H9 (cell line): ENCODE measurements around the gene LRRC63. TPM values are rescaled to one million over a fixed set of nuclear protein-coding genes. Genes with fewer than 3 reads are reported as not detected.

Experiments
- DNase-seq: peaks from one replicate; pipeline ENCODE4 v3.0.0-alpha.2; 2017
- H2AFZ ChIP-seq: one replicate; pipeline ENCODE4 v1.6.1; 2013; ENCODE audit warnings: mild to moderate bottlenecking, low read length, control low read depth, moderate library complexity
- H2AK5ac ChIP-seq: 2 replicates; pipeline ENCODE4 v1.6.1; 2013; ENCODE audit warnings: low read length, control low read depth, mixed read lengths; ENCODE audit not compliant: insufficient read length
- H2BK120ac ChIP-seq: one replicate; pipeline ENCODE4 v1.6.1; 2013; ENCODE audit warnings: low read depth, mild to moderate bottlenecking, low read length, control low read depth, inconsistent platforms; ENCODE audit not compliant: poor library complexity, severe bottlenecking
- H2BK12ac ChIP-seq: 2 replicates; pipeline ENCODE4 v1.6.1; 2013; ENCODE audit warnings: low read length, control low read depth, mixed read lengths, low read depth; ENCODE audit not compliant: insufficient read length
- H2BK15ac ChIP-seq: 2 replicates; pipeline ENCODE4 v1.6.1; 2013; ENCODE audit warnings: low read depth, low read length, control low read depth
- H2BK20ac ChIP-seq: one replicate; pipeline ENCODE4 v1.6.1; 2013; ENCODE audit warnings: low read depth, mild to moderate bottlenecking, low read length, control low read depth, inconsistent platforms; ENCODE audit not compliant: poor library complexity, severe bottlenecking
- H2BK5ac ChIP-seq: 2 replicates; pipeline ENCODE4 v1.6.1; 2013; ENCODE audit warnings: low read length, control low read depth, mixed read lengths; ENCODE audit not compliant: insufficient read length
- H3K14ac ChIP-seq: 2 replicates; pipeline ENCODE4 v1.6.1; 2013; ENCODE audit warnings: low read length, control low read depth; ENCODE audit not compliant: insufficient read depth
- H3K18ac ChIP-seq: 2 replicates; pipeline ENCODE4 v1.6.1; 2013; ENCODE audit warnings: low read depth, mild to moderate bottlenecking, mixed read lengths, low read length, control low read depth; ENCODE audit not compliant: insufficient read length
- H3K23ac ChIP-seq: 2 replicates; pipeline ENCODE4 v1.6.1; 2013; ENCODE audit warnings: low read length, control low read depth, mixed read lengths, low read depth; ENCODE audit not compliant: insufficient read length
- H3K23me2 ChIP-seq: 2 replicates; pipeline ENCODE4 v1.6.1; 2013; ENCODE audit warnings: low read depth, mild to moderate bottlenecking, mixed read lengths, low read length, control low read depth; ENCODE audit not compliant: insufficient read length, poor library complexity, severe bottlenecking
- H3K27ac ChIP-seq: 2 replicates; pipeline ENCODE4 v1.5.1; 2013; ENCODE audit warnings: low read length, control low read depth, mixed read lengths, low read depth; ENCODE audit not compliant: insufficient read length
- H3K27me3 ChIP-seq: 2 replicates; pipeline ENCODE4 v1.6.1; 2013; ENCODE audit warnings: low read length, control low read depth, inconsistent platforms; ENCODE audit not compliant: insufficient read depth
- H3K4ac ChIP-seq: 2 replicates; pipeline ENCODE4 v1.6.1; 2013; ENCODE audit warnings: low read depth, mild to moderate bottlenecking, control low read depth, inconsistent platforms, low read length, moderate library complexity
- H3K4me1 ChIP-seq: 2 replicates; pipeline ENCODE4 v1.6.1; 2013; ENCODE audit warnings: low read length, control low read depth, inconsistent platforms; ENCODE audit not compliant: insufficient read depth
- H3K4me2 ChIP-seq: 2 replicates; pipeline ENCODE4 v1.6.1; 2013; ENCODE audit warnings: low read length, control low read depth, mixed read lengths; ENCODE audit not compliant: insufficient read length, insufficient read depth
- H3K56ac ChIP-seq: 2 replicates; pipeline ENCODE4 v1.6.1; 2013; ENCODE audit warnings: low read depth, mild to moderate bottlenecking, mixed read lengths, low read length, control low read depth; ENCODE audit not compliant: insufficient read length
- H3K79me1 ChIP-seq: 2 replicates; pipeline ENCODE4 v1.6.1; 2013; ENCODE audit warnings: low read depth, mild to moderate bottlenecking, moderate library complexity, low read length, control low read depth, inconsistent platforms; ENCODE audit not compliant: insufficient read depth, poor library complexity, severe bottlenecking
- H3K79me2 ChIP-seq: 2 replicates; pipeline ENCODE4 v1.6.1; 2013; ENCODE audit warnings: low read length, control low read depth, inconsistent platforms; ENCODE audit not compliant: insufficient read depth
- H3K9ac ChIP-seq: 2 replicates; pipeline ENCODE4 v1.6.1; 2013; ENCODE audit warnings: low read length, control low read depth, mixed read lengths; ENCODE audit not compliant: insufficient read length; ENCODE audit errors: extremely low read depth
- H3K9me3 ChIP-seq: one replicate; pipeline ENCODE4 v1.6.1; 2013; ENCODE audit warnings: low read depth, low read length, inconsistent platforms; ENCODE audit not compliant: control insufficient read depth
- H3T11ph ChIP-seq: one replicate; pipeline ENCODE4 v1.6.1; 2013; ENCODE audit warnings: mild to moderate bottlenecking, low read length, control low read depth, inconsistent platforms
- H4K20me1 ChIP-seq: one replicate; pipeline ENCODE4 v1.6.1; 2013; ENCODE audit not compliant: control insufficient read depth, insufficient read length, insufficient read depth
- H4K5ac ChIP-seq: 2 replicates; pipeline ENCODE4 v1.6.1; 2013; ENCODE audit warnings: low read depth, mild to moderate bottlenecking, mixed read lengths, low read length, control low read depth; ENCODE audit not compliant: insufficient read length
- H4K8ac ChIP-seq: replicated peaks from 2 replicates; pipeline ENCODE4 v1.6.1; 2013; ENCODE audit warnings: low read length, control low read depth, mixed read lengths, low read depth; ENCODE audit not compliant: insufficient read length
- H4K91ac ChIP-seq: 2 replicates; pipeline ENCODE4 v1.6.1; 2013; ENCODE audit warnings: low read depth, mild to moderate bottlenecking, moderate library complexity, mixed read lengths, low read length, control low read depth; ENCODE audit not compliant: insufficient read length
- H3K27ac Mint-ChIP-seq, 3 experiments: 2 replicates in 2 of 3; 3 replicates in 1 of 3; pipeline ENCODE4 v1.8.0; 2020 to 2021; ENCODE audit warnings: mixed read lengths in 3 of 3, mild to moderate bottlenecking in 1 of 3, moderate library complexity in 1 of 3
- H3K27me3 Mint-ChIP-seq: 2 replicates; pipeline ENCODE4 v1.8.0; 2021; ENCODE audit warnings: low read depth, mild to moderate bottlenecking, moderate library complexity, mixed read lengths
- H3K36me3 Mint-ChIP-seq, 3 experiments: 2 replicates in 2 of 3; 3 replicates in 1 of 3; pipeline ENCODE4 v1.8.0; 2020 to 2021; ENCODE audit warnings: low read depth in 3 of 3, mixed read lengths in 3 of 3; ENCODE audit not compliant: insufficient read depth in 1 of 3
- H3K4me1 Mint-ChIP-seq, 2 experiments: 2 replicates each; pipeline ENCODE4 v1.8.0; 2020; ENCODE audit warnings: mixed read lengths in 2 of 2
- H3K4me3 Mint-ChIP-seq, 2 experiments: 2 replicates in 1 of 2; 3 replicates in 1 of 2; pipeline ENCODE4 v1.8.0; 2020 to 2021; ENCODE audit warnings: mild to moderate bottlenecking in 2 of 2, mixed read lengths in 2 of 2, moderate library complexity in 1 of 2
- H3K9me3 Mint-ChIP-seq, 2 experiments: 2 replicates in 1 of 2; 3 replicates in 1 of 2; pipeline ENCODE4 v1.8.0; 2020; ENCODE audit warnings: mild to moderate bottlenecking in 2 of 2, mixed read lengths in 2 of 2, moderate library complexity in 1 of 2
- WGBS: extraction: QIAGEN DNeasy Blood & Tissue Kit; methylation state at CpG from one replicate; pipeline ENCODE4 v1.1.7; 2013; ENCODE audit warnings: missing lambda C conversion rate, low lambda C conversion rate, mixed read lengths; ENCODE audit not compliant: insufficient read length; ENCODE audit errors: extremely low coverage; 5-methylcytosine and 5-hydroxymethylcytosine counted together
- total RNA-seq: library from RNA; stranded (reverse); gene quantifications from 2 replicates; pipeline ENCODE4 v1.2.1, GENCODE V29; 2021
- TF ChIP-seq, protein P1 (sequence below): fragments of 200-600 bp; sonication (generic); conservative IDR thresholded peaks from 3 replicates; pipeline ENCODE4 v1.8.0; 2021; ENCODE audit warnings: antibody characterized with exemption, mild to moderate bottlenecking

Gene LRRC63
- total RNA-seq, 1 experiment from 2014 or later = not detected

DNA sequence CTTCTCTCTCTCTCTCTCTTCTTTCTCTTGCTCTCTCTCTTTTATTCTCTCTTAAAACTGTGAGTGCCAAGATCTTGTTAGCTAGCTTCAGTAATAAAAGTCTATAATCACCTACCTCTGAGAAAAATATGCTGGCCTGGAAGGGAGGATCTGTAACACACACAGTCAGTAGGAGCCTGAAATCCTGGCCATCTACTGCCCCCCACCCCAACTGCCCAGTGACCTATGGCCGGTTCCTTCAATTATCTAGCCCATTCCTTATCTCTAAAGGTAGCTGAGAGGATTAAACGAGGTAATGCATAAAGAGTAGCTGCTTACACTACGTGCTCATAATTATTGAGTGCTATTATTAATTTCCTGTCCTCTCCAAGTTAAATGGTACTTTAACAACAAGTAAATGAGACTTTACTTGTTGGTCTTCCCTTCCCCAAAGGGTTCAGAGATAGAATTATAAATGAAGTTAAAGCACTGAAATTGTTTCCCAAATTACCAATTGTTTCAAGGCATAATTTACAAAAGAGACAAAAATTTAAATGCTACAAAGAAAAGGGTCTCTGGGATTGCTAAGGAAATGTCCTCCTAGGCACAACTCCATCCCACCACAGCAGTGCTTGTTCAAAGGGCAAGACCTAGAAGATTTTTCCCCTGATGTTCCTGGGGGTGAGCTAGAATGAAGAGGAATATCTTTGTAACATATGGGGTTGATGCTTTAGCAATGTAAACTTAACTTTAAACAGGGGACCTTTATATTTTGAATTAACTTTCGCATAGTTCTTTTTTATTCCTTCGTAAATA is 31.6 kb upstream of the LRRC63 start:
- no CpG with 5 or more reads among the region's 5 CpGs for WGBS
- H3K23ac ChIP-seq = no peak overlapping the region
- no peaks in the 10 kb centered on the region for H3K23me2 ChIP-seq
- no peak overlapping the region for H3T11ph ChIP-seq
- peaks cover 3% of the 10 kb centered on the region; the same call in 1 of the 2 replicates for H3K4me1 ChIP-seq
- H3K9me3 ChIP-seq = no peaks in the 10 kb centered on the region
- H3K27me3 ChIP-seq = no peaks in the 10 kb centered on the region
- H3K79me1 ChIP-seq = no peaks in the 10 kb centered on the region
- H2AFZ ChIP-seq = no peak overlapping the region
- no peak for DNase-seq
- TF ChIP-seq, protein P1, sequence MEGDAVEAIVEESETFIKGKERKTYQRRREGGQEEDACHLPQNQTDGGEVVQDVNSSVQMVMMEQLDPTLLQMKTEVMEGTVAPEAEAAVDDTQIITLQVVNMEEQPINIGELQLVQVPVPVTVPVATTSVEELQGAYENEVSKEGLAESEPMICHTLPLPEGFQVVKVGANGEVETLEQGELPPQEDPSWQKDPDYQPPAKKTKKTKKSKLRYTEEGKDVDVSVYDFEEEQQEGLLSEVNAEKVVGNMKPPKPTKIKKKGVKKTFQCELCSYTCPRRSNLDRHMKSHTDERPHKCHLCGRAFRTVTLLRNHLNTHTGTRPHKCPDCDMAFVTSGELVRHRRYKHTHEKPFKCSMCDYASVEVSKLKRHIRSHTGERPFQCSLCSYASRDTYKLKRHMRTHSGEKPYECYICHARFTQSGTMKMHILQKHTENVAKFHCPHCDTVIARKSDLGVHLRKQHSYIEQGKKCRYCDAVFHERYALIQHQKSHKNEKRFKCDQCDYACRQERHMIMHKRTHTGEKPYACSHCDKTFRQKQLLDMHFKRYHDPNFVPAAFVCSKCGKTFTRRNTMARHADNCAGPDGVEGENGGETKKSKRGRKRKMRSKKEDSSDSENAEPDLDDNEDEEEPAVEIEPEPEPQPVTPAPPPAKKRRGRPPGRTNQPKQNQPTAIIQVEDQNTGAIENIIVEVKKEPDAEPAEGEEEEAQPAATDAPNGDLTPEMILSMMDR = no peak
- no peaks in the 10 kb centered on the region for H3K79me2 ChIP-seq
- Mint-ChIP-seq H3K27ac (no peak overlapping the region), H3K4me3 (no peak overlapping the region), H3K4me1 (peaks cover 2 to 10% of the 10 kb centered on the region in 2 experiments), H3K36me3 (no peaks in the 10 kb centered on the region), H3K27me3 (no peaks in the 10 kb centered on the region; the same call in 1 of the 2 replicates), H3K9me3 (no peaks in the 10 kb centered on the region)
- no peak overlapping the region for H3K9ac ChIP-seq
- H2BK5ac ChIP-seq = no peak overlapping the region
- H4K20me1 ChIP-seq = no peaks in the 10 kb centered on the region
- H3K4ac ChIP-seq = no peak overlapping the region
- H2BK20ac ChIP-seq = no peak overlapping the region
- H3K4me2 ChIP-seq = no peak overlapping the region
- H2BK15ac ChIP-seq = no peak overlapping the region
- no peak overlapping the region for H3K56ac ChIP-seq
- H4K5ac ChIP-seq = no peak overlapping the region
- no peak overlapping the region for H3K18ac ChIP-seq
- no peak overlapping the region for H2BK120ac ChIP-seq
- H4K91ac ChIP-seq = no peak overlapping the region
- no peak overlapping the region for H4K8ac ChIP-seq
- H3K27ac ChIP-seq = no peak overlapping the region
- no peak overlapping the region for H3K14ac ChIP-seq
- no peak overlapping the region for H2BK12ac ChIP-seq
- H2AK5ac ChIP-seq = no peak overlapping the region
